Hematopoietic multipotent progenitor cell (in vitro differentiated cells): ENCODE results near the gene PAX7. TPM values are rescaled to one million over a fixed set of nuclear protein-coding genes. Genes with fewer than 3 reads are reported as not detected.

Source experiments
- DNase-seq, 3 donors: peaks; one replicate each; pipeline ENCODE4 v3.0.0-alpha.2; 2011 to 2015; ENCODE audit warnings: low read depth in 2 of 3, low spot score in 2 of 3
- small RNA-seq: library from RNA; depleted of rRNA; stranded (forward); fragments of <200 nt; gene quantifications from one replicate; pipeline ENCODE3, GENCODE V24; 2012
- total RNA-seq: library from RNA; depleted of rRNA; stranded (reverse); fragments of >200 nt; gene quantifications from one replicate; pipeline ENCODE4 v1.2.3, GENCODE V29; 2012

Gene PAX7
- total RNA-seq, 1 donor: under 0.01 TPM

GRCh38 chr1:18784482-18784831, 153.8 kb downstream of the PAX7 start:
- no peak for DNase-seq

DNA sequence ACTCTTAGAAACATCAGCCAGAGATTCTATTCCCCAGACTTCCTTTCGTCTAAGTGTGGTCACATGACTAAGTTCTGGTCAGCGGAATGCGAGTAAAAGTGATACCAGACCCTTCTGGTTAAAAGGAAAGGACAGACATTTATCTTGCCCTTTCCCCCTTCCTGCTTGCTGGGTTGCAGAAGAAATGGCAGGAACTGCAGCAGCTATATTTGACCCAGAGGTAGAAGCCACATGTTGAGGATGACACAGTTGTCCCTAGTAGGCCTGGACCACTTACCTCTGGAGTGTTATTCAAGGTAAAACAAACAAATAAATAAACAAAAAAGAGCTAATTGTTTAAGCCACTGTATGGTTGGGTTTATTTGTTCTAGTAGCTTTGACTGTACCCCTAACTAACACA, 155.5 kb downstream of the PAX7 start:
- DNase-seq: no peak

DNA sequence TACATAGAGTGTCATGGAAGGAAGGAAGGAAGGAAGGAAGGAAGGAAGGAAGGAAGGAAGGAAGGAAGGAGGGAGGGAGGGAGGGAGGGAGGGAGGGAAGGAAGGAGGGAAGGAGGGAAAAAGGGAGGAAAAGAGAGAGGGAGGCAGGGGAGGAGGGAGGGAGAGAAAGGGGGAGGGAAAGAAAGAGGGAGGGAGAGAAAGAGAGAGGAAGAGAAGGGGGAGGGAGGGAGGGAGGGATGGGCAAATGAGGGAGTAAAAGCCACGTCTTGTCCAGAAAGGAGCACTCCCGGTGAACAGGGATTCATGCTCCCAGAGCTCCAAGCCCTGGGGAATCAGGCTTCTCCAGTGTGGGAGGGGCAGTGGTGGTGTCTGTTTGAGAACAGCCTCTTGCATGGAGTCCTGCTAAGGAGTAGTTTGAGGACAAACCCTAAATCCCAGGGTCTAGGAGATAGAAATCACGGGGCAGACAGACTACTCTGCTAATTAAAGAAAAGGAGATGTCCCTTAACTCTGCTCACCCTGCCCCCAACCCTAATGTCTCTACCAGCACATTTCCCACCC, 157.3 kb downstream of the PAX7 start:
- no peak for DNase-seq

DNA sequence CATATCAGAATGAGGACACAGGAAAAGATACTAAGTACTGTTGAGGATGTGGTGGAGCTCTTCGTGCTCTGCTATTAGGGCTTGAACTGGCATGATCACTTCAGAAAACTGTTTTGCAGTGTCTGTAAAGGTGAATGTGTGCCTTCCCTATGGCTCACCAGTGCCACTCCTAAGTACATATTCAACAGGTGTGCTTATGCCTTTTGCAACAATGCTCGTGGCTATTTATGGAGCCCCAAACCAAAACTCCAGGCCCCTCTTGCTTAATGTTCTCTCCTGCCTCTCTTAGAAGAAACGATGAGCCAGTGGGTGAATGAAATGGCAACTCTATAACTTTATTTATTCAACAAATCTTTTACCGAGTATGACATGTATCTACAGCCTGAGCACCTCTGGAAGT, 158.6 kb downstream of the PAX7 start:
- DNase-seq: no peak

DNA sequence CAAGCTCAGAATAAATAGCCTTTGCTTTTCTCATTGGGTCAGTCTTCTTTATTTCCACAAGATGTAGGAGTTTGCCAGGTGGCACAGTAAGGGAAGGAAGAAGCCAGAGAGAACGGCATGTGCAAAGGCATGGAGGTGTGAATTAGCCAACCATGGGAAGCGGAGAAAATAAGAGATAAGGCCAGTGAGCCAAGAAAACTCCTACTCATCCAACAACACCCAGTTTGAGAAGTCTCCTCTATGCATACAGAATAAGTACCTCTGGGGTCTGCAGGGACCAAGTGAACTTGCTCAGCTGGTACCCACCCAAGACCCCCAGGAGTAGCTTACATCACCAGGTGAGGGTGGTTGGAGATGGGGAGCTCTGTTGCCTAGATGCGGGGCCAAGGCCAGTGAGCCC, 162.1 kb downstream of the PAX7 start:
- DNase-seq: no peak

DNA sequence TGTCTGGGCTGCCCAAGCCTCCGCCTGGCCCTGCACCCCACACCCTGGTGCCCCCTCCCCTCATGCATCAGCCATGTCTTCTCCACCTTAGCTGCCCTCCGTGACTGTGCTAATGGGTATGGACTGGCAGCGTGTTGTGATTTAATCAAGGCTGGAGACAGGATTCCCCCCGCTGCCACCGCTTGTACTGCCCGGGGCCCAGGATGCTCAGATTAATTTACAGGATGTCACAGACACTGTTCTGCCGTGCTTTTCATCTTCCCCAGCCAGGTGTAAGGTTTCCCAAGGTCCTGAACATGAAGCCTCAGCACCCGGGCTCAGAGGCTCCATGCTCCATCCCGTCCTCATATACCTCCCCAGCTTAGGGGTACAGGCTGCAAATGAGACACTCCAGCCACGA, 162.5 kb downstream of the PAX7 start:
- no peak for DNase-seq

DNA sequence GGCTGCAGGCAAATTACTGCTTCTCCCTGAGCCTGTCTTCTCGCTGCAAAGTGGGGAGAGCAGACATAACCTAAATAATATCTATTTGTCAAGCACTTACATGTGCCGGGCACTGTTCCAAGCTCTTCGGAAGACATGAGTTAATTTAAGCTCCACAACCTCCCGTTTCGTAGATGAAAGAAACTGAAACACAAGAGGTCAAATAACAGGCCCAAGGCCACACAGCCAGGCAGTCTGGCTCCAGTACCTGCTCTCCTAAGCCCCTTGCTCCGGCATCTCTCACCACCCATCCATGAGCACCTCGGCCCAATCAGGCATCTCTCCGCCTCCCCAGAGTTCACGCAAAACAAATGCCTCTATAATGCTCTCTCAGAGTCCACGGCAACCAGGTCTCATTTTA, 163.4 kb downstream of the PAX7 start:
- no peak for DNase-seq

DNA sequence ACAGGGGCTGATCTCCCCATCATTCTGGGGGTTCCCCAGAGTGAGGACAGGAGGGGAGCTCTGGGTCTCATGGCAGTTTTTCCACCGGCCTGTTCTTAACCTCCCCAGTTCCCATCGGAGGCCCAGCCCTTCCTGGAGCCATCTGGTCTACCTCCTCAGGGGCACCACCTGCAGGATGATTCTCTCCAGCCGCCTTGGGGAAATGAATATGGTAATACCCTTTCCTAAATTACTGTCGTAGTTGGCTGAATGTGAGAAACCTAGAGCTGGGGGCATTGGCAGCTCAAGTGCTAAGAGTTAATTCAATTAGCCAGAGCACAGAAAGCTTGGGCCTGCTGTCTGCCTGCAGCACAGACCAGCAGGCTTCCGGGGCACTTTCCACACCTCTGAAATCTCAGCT, 163.9 kb downstream of the PAX7 start:
- no peak for DNase-seq

- DNase-seq: no peak
Measured at GRCh38 chr1:18795002-18795689, 164.5 kb downstream of the PAX7 start.

GRCh38 chr1:18796950-18797349, 166.3 kb downstream of the PAX7 start:
- DNase-seq: no peak

Small RNAs within 50 kb of the gene (small RNA-seq; reads per million reads assigned to genes)
- not detected for gene AL031737.1

Other genes with a start within 250 kb of the PAX7 start
- not detected for gene KLHDC7A, start 149.9 kb upstream of the PAX7 start, total RNA-seq
- gene TAS1R2, start 228.8 kb downstream of the PAX7 start, total RNA-seq: not detected